ENCODE data around the gene C1orf35.

Gene C1orf35

DNA sequence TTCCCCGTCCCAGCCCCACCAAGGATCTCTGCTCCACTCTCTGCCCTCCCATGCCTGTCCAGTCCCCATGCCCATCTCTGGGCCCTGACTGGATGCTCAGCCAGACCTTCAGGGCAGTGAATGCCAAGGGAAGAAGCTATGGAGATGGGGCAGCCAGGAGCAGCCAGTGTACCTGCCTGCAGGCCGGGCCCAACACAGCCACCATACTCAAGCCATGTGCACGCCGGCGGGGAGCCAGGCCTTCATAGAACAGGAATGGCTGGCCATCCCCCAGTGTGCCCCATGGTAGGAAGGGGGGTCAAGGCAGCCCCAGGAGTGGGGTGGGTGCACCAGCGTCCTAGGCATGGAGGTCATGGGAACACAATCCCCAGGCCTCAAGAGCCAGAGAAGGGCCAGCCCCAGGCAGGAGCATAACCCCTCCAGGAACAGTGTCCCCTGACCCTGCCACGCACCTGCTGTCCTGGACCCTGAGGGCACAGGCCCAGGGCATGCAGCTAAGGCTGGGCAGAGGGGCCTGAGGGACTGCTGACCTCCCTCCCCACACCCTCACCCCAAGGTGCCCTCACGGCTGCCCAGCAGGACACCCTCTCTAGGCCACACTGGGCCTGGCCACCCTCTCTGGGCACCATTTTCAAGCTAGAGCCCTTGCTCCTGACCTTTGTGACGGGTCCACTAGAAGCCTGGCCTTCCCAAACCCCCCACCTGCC lies 40.9 kb downstream of the C1orf35 start:
- DNase-seq = no peak

DNA sequence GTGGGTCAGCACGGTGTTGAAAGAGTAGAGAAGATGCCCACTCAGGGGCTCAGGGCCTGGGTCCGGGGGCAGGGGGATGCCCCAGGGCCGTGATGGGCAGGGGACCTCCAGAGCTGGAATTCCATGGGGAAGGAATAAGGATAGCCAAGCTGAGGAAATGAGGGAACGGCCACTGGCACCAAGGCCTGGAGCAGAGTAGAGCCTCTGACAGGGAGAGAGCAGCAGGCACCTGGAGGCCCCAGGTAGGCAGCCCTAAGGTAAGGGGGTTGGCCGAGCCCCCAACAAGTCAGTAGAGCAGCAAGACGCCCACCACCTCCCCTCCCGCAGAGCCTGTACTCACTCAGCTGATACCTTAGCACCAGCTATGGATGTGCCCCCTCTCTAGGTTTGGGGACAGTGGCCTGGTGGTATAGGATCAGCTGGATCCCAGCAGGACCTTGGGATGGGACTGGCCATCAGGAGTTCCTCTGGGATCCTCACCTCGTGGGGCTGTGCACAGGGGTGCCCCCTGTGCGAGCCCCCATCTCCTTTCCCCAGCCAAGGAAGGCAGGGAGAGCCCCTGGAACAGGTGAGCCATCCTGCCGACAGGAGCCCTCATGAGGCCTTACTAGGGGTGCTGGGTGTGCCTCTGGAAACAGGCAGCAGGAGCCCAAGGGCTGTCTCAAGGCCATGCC lies 41.6 kb downstream of the C1orf35 start:
- no peak for DNase-seq

DNA sequence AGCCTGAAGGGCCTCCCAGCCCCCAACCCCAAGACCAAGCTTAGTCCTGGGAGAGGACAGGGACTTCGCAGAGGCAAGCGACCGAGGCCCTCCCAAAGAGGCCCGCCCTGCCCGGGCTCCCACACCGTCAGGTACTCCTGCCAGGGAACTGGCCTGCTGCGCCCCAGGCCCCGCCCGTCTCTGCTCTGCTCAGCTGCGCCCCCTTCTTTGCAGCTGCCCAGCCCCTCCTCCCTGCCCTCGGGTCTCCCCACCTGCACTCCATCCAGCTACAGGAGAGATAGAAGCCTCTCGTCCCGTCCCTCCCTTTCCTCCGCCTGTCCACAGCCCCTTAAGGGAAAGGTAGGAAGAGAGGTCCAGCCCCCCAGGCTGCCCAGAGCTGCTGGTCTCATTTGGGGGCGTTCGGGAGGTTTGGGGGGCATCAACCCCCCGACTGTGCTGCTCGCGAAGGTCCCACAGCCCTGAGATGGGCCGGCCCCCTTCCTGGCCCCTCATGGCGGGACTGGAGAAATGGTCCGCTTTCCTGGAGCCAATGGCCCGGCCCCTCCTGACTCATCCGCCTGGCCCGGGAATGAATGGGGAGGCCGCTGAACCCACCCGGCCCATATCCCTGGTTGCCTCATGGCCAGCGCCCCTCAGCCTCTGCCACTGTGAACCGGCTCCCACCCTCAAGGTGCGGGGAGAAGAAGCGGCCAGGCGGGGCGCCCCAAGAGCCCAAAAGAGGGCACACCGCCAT lies 42.5 kb downstream of the C1orf35 start:
- no peak for DNase-seq

DNA sequence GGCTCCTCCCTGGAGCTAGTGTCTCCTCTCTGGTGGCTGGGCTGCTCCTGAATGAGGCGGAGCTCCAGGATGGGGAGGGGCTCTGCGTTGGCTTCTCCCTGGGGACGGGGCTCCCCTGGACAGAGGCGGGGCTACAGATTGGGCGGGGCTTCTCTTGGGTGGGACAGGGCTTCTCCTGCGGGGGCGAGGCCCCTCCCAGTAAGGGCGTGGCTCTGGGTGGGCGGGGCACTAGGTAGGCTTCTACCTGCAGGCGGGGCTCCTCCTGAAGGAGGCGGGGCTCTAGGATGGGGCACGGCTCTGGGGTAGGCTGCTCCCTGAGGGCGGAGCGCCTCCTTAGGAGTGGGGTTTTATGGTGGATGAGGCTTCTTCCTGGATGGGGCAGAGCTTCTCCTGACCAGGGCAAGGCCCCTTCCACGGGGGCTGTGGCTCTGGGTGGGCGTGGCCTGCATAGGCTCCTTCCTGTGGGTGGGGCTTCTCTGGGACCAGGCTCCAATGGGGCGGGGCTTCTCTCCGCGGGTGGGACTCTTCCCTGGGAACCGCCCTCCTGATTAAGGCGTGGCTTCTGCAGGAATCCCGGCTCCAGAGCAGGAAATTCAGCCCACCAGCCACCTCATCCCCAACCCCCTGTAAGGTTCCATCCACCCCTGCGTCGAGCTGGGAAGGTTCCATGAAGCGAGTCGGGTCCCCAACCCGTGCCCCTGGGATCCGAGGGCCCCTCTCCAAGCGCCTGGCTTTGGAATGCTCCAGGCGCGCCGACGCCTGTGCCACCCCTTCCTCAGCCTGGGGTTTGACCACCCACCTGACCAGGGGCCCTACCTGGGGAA lies 43.3 kb downstream of the C1orf35 start:
- peak; percentile 21 to 78 for DNase-seq

DNA sequence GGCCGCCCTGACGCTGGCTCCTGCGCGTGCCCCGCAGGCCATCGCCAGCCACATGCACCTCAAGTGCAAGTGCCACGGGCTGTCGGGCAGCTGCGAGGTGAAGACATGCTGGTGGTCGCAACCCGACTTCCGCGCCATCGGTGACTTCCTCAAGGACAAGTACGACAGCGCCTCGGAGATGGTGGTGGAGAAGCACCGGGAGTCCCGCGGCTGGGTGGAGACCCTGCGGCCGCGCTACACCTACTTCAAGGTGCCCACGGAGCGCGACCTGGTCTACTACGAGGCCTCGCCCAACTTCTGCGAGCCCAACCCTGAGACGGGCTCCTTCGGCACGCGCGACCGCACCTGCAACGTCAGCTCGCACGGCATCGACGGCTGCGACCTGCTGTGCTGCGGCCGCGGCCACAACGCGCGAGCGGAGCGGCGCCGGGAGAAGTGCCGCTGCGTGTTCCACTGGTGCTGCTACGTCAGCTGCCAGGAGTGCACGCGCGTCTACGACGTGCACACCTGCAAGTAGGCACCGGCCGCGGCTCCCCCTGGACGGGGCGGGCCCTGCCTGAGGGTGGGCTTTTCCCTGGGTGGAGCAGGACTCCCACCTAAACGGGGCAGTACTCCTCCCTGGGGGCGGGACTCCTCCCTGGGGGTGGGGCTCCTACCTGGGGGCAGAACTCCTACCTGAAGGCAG lies 44.0 kb downstream of the C1orf35 start:
- no peak for DNase-seq

DNA sequence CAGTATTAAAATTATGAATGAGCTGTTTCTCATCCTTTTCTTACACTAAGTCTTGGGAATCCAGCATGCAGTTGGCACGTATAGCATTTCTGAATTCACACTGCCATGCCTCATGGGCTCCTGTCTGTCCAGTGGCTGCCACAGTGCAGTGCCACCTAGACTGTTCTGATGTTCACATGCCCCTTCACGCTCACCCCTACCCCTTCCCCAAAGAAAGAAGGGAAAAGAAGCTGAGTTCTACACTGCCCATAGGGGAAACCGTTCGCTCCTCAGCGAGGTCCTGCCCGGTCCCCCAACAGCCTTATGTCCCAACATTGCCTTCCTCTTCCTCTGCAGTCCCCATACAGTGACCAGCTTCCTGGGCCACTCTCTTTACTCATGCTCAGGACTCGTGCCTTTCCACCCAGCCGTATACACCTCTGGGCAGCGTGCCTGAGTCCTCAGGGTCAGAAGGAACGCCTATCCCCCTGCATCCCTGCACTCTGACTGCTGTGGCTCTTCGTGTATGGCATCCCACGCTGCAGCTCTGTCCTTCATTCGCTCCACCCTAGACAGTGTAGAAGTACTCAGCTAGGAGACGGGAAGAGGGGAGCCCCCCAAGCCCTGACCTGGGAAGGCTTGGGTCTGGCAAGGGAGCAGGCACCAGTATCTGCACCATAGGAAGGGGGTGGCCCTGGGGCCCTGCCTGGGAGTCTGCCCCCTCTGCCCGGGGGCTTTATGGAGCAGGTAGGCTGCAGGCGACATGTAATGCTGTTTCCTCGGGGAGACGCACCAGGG lies 44.8 kb downstream of the C1orf35 start:
- DNase-seq = no peak

Data from NCI-H526 (cell line).